IPS-NIHi7 (cell line): ENCODE measurements around the gene ZCCHC24.

Experiments used
- DNase-seq: peaks from one replicate; pipeline ENCODE4 v3.0.0; 2012; ENCODE audit warnings: mixed read lengths; ENCODE audit errors: extremely low spot score

Gene ZCCHC24

DNA sequence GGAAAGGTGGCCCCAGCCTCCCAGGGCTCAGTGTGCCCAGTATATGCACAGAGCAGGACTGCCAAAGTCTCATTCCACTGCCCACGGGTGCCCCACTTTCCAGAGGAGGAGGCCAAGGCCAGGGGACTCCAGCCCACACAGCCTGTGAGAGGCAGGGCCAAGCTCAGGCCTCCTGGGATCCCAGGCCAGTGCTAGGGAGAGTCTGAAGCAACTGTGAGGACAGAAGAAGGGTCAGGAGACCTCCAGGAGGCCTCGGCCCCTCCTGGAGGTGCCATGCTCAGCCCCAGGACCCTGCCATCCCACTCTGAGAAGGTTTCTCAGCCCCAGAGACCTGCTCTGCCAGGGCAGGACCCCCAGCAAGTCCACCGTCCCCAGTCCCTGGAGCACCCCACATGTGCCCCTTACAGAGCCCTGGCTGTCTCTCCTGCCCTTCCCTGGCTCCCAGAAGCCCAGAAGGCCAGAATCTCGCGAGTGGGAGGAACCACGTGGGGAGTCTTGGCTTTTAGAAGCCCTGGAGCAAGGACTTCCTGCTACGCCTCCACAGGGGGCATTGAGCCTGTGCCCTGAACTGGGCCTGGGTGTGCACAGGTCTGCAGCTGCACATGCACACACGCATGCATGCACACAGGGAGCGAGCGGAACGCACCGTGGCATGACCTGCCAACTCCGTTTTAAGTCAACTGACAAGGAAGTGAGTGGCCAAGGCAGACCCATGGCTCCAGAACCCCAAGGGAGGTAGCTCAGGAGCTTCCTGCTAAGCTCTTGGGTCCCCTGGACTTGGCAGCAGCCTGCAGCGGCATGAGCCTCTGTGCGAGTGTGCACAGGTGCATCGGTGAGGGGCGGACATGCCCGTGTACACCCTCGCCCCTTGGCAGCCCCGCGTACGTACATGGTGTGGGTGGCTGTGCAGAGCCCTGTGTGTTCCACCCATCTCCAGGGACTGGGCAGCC lies 33.6 kb downstream of the ZCCHC24 start:
- DNase-seq, result no peak

DNA sequence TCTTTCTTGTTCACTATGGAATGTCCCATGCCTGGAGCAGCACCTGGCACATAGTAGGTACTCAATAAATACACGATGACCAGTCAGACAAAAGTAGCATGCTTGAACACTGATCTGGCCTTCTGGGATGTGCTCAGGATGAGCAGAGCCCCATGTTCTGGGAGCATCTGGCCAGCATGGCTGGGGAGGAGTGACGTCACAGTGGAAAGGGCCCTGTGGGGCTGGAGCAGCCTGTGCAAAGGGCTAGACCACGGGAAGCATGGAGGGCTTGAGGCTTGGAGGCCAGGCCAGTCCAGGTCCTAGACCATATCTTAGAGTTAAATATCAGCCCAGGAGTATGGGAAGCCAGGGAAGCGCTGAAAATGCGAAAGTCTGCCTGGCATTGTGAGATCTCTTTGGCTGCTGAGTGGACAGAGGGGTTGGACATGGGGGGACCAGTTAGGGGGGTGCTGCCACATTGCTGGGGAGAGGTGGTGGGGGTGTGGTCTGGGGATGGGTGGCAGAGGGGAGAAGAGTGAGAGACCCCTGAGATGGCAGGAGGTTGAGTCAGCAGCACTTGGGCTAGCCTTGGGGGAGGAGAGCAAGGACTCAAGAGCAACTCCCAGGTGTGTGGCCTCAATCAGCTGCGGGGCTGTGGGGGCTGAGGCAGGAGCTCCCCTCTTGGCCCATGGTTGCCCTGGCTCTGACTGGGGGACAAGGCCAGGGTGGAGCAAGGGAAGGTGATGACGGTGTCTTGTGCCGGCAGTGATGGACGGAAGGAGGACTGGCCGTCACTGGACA lies 34.9 kb downstream of the ZCCHC24 start:
- DNase-seq, result no peak

DNA sequence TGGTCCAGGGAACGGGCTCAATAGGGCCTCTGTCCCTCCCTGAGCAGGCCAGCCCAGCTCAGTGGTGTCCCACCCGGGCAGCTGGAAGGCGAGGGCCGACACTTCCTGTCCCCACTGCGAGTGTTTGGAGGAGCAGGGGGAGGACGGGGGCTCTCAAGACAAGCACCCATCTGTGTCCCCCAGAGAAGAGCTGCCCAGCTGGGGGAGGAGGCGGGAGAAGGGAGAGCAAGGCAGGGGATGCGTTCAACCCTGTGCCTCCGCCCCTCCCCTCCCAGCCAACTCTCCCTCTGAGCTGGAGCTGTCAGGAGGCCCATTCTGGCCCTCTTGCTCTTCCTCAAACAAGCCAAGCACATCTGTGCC lies 35.7 kb downstream of the ZCCHC24 start:
- no peak for DNase-seq

DNA sequence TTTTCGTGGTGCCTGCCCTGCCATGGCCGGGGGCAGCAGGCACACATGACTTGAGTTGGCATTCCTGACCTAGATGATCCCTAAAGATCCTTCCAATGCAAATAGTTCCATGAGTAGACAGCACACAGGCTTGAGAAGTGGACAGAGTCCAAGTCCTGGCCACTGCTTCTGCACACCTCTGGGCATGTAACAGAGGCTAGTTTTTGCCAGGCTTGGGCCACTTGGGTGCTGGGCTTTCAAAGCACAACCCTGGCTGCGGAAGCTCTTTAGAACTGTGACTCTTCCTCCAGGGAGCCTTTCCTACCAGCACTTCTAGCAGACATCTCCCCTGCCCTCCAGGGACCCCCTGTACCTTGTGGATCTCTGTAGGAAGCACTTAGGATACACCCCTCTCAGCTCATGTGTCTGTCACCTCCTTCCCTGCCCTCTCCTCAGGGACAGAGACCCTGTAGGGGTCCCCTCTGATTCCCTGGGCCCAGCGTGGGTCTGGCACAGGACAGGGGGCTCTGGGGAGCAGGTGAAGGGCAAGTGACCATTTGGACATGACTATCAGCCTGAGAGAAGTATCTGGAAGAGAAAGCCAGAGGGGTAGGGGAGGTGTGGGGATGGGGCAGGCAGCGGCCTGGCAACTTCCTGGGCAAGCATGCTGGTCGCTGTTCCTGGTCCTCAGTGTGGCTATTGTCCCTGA lies 36.2 kb downstream of the ZCCHC24 start:
- DNase-seq, result no peak

DNA sequence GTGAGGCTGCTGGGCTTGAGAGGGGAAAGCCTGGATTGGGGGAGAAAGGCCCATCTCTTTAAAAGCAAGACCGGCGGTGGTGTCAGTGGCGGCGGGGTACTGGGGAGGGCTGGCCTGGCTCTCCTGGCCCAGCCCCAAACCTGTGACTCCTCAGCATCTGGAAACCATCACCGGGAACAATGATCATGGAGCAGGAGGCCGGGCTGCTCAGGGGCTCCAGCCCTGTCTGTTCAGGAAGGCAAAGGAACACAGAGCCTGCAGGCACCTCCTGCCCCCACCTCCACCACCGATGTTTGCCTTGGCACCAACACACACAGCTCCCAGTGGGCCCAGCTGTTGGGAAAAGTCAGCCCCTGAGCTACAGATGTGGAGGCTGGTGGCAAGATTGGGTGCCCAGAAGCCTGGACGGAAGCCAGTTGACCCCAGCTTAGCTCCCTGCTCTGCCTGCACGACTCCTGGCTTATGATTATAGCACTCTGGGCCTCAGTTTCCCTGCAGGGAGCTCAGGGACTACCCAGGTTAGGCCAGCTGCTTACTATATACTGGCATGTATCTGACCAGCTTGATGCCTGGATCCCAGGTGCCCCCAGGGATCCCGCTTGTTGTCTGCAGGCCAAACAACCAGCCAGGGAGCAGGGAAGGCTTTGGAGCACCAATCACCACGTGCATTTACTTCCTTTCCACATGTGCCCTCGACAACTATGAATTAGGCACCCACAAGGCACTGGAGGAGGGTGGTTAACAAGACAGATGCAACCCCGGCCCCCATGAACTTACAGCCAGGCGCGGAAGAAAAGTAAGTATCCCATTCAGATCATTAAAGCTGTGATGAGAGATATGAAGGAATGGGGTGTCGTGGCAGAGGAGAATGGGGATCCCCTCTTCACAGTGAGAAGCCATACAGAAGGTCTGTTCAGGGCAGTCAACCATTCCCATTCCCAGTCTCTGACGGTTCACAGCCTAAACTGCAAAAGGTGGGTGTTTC lies 37.3 kb downstream of the ZCCHC24 start:
- DNase-seq, result no peak

DNA sequence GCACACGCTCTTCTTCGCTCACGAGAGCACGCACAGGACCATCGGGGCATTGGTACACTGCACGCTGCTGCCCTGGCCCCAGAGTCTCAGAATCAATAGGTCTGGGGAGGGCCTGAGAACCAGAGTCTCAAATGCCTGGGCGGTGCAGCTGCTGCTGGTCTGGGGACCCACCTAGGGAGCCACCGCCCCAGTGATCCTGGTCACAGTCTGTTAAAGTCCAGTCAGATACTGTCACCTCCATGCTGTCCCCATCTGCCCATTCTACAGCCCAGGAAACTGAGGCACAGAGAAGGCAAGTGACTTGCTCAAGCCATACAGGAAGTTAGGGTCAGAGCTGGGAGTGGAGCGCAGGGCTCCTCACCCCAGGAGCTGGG lies 38.0 kb downstream of the ZCCHC24 start:
- no peak for DNase-seq

DNA sequence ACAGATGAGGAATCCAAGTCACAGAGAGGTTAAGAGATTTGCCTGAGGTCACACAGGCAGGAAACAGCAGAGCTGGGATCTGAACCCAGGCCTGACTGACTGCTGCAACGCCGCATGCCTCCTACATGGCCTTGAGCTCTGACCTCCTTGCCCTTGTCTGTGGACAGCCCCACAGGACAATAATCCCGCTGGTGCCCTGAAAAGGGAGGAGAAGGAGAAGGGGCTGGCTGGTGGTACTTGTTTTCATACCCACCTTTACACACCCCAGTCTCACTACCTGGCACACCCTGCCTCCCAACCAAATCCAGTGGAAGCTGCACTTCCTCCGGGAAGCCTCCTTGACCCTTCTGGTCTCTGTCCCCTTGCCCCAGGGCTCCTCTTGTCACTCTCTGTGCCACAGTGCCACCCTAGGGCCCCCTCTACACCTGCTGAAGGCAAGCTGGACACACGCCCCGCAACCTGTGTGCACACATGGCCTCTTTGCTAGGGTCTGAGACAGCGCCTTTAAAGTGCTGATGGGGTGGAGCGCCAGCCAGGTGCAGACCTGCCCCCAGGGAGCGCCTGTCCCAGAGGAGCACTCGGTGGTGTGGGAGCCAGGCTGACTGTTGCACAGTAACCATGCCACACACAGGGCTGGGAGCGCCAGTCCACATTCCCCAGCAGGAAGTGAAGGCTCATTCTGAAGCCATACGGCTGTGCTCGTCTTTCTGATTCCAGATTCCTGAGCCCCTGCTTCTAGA lies 38.6 kb downstream of the ZCCHC24 start:
- DNase-seq, result no peak

DNA sequence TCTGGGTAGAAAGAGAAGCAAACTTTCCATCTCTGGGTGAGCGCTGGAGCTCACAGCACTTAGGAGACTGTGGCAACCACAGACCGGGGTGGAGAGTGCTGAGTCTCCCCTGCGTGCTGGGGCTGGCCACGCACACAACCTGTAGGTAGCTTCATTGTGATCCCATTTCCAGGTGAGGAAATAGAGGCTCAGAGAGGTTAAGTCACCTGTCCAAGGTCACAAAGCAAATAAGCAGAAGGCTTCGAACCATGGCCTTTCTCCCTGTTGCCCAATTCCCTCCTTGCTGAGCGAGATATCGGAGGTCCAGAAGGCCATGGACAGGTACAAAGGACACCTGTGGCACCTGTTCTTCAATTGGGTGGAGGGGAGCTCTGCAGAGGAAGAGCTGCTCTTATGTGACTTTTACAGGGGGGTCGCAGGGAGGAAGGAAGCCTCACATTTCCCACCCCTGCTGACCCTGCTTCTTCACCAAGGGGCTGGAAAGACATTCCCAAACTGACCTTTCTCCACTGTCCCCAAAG lies 39.4 kb downstream of the ZCCHC24 start:
- DNase-seq, result no peak

DNA sequence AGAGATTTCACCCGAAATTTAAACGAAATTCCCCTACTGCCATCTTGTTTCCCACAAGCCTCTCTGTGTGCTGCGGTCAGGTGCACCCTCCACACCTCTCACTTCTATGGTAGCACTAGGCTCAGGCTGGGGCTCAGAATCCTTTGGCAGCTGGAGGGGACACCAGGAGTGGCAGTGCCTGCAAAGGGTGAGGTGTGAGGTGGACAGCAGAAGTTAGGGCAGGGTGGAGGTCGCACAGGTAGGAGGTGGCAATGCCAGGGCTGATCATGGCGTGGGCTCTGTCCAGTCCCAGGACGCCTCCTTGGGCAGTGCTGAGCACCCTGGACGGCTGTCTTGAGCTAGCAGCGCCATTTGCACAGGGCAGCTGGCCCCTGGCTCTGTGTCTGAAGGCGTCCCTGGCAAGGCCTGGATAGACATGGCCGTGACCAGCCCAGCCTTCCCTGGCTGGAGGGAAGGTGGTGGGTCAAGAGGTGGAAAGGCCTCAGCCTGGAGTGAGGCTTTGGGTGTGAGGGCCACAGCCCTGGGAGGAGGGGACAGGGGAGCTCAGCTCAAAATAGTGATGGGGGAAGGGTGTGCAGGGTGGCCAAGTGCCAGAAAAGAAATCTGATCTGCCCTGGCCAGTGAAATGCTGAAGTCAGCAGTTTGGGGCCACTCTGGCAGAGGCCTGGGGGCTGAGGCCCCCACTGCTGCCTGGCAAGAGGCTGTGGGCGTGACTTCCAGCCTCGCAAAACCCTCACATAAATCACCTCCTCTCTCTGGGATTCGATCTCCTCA lies 40.0 kb downstream of the ZCCHC24 start:
- DNase-seq, result no peak

DNA sequence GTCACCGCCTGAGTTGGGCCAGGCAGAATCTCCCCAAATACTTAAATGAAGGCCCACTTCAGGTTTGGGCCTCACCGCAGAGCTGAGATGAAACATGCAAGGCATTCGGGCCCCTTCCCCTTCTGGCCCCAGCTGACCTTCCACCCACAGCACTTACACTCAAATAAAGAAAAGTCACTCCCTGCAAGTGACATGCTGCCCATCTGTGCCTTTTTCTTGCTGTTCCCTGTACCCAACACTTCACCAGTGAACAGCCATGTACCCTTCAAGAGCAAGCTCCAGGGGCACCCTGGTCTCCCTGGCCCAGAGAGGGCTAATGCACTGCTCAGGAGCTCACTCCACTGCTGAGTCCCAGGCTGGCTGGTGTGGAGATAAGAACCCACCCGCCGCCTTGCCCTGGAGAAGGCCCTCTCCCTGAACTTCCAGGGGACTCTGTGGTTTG lies 40.7 kb downstream of the ZCCHC24 start:
- DNase-seq, result no peak

DNA sequence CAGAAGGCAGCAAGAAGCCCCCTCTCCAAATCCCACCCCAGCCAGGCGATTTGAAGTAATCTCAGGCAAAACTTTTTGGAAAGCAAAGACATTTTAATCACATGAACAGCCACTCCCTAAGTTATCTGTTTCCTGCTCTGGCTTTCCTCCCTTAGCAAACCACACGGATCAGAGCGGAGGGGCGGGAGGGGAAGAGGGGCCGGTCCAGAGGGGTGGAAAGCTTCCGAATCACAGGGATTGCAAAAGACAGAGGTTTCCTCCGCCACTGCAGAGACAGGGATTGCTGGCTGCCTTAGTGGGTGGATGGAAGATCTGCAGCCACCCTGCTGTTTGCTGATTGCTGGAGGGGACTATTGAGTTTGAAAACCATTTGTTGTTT lies 41.2 kb downstream of the ZCCHC24 start:
- peak; percentile 71 for DNase-seq

DNA sequence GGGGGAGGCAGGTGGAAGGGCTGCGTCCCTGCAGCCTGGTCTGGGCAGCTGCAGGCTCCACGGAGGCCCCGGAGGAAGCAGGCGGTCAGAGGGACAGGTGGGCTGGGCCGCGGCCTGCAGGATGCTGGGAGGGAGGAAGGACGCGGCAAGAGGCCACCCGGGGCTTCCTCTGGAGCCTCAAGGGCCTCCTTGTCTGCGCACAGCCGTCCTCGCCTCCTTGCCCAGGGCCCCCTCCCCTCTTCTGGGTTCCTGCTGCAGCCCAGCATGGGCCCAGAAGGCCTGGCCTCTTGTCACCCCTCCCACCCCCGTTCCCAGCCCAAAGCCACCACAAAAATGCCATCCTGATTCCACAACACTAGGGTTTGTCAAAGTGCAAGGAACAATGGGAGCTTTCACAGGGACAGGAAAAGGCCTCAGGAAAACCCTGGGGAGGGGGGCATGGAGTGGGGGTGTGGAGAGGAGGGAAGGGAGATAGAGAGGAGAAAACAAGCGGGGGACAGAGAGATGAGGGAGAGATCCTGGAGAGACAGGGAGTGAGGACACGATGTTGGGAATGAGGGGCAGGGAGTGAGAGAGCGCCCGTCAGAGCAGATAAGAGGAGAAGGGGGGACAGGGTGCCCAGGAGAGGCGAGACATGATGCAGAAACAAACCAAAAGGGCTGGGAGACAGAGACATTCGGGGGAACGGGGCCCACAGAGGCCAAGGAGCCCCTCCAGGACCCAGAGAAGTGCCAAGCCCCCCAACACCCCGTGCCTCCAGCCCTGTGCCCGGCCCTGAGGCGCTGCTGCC lies 41.8 kb downstream of the ZCCHC24 start:
- peak; percentile 53 for DNase-seq

DNA sequence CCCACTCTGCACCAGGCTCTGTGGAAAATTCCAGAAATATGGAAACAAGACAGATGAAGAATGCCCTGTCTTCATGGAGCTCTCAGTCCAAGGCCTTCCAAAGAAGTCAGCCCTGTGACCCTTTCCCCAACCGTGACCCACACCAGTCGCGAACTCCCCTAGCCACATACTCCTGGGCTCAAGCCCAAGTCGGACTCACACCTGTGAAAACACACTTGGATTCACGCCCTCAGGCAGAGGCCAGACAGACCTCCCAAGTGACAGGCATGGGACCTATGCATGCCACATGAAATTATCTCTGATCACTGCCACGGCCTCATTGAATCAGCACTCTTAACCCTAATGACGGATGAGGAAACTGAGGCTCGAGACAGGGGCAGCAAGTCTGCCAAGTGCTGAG lies 42.5 kb downstream of the ZCCHC24 start:
- DNase-seq, result no peak

DNA sequence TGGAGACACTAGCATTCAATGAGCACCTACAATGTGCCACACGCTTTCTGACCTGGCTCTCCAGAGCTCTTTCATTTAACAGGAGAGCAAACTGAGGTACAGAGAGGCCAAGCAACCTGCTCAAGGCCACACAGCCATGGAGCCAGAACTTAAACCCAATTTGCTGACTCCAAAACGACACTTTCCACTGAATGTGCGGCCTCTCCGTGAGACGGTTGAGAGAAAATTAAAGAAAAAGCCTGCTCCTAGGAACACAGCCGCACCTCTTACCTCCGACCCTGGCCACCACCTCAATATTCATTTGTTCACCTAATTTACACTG lies 42.8 kb downstream of the ZCCHC24 start:
- DNase-seq, result no peak

DNA sequence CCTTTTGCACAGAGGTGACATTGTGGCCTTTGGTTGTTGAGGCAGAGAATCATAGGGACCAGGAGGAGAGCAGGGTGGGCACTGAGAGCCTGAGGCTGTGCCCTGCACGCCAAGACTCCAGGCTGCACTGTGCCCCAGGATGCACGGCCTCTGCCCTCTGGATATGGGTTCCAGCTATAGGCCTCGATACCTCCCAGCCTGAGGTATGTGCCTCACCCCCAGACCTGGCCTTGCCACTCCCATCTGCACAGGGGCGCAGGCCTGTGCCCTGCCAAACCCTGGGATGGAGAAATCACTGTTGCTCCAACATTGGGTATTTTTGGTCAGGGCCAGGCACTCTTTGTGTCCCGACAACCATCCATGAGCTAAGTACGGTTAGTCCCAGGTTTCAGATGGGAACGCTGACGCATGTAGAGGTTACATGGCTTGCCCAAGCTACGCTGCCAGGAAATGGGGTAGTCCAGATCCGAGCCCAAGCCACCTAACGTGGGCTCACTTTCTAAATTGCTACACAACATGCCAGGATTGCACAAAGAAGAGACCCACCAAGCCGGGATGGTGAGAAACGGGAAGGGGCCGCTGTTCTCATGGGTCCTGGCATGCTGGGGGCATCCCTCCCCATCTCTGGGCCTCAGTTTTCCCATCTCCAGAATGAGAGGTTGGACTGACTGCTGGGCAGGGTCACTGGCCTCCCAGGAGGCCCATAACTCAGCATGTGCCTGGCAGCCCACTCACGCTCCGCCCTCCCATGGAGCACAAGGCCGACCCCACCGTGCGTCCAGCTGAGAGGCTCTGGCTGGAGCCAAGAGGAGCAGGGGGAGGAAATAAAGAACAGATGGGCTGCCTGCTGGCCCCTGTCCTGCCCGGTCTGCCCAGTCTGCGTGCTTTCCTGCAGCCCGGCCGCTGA lies 44.2 kb downstream of the ZCCHC24 start:
- DNase-seq, result no peak

DNA sequence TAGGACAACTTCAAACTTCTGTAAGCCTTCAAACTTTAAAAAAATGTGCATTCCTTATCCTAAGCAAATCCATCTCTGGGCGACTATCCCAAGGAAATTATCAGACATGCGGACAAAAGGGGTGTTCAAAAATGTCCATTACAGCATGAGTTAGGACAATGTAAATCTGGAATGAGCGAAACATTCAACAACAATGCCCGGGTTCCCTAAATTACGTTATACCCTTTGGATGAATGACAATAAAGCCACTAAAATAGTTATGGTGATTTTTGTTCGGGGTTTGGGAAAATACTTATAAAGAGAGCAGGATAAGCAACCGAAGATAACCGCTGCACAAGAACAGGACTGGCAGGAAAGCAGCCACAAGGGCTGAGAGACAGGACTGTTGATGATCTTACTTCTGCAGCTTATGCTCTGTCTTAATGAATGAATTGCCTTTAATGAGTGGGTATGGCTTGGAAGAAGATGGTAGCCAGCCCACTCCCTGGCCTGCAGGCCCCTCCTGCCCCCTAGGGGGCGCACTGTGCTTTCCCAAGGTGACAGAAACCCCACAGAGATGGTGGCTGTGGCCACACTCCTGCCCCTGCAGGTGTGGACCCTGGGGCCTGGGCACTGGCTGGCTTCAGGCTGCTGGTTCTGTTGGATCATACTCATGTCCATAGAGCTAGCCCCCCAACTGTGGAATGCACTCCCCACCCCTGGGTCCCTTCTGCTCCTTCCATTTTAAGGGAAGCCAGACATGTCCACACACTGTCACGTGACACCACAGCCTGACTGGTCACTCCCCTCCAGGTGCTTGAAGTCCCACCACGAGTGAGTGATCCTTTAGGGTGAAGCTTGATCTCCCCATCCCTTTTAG lies 45.0 kb downstream of the ZCCHC24 start:
- peak; percentile 82 for DNase-seq
